Measurements from ENCODE around the gene CFTR.

DNA sequence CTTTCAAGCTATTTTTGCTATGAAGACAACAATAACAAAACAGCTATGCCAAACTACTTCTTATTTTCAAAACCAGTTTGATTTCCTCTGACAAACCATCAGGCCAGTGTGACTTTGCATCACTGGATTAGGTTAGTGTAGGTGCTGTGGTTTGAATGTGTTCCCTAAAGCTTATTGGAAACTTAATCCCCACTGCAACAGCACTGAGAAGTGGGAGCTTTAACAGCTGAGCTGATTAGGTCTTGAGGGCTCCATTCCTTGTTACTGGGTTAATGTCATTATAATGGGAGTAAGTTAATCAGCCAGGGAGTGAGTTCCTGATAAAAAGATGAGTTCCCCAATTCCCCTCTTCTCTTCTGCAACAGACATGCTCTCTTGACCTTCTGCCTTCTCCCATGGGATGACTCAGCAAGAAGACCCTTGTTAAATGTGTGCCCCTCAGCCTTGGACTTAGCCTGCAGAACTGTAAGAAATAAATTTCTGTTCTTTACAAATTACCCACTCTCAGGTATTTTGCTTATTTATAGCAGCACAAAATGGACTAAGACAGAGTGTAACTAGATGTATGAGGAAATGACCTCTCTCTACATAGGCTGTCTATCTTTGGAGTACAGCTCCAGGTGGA is 206.6 kb downstream of the CFTR start:
- TF ChIP-seq POLR2AphosphoS5 (IDR thresholded peaks at IDR 0.05; ENCODE audit: low read depth, low read length) (no peak), POLR2A (IDR thresholded peaks at IDR 0.05; ENCODE audit: low read depth, low read length) (no peak), TAF1 (IDR thresholded peaks at IDR 0.05; ENCODE audit: borderline replicate concordance, low read depth, low read length) (no peak)
